ENCODE measurements around the gene IGFBP7.

GRCh38 chr4:57136281-57136680, 26.1 kb upstream of the IGFBP7 start:
- TF ChIP-seq POLR2AphosphoS5 (IDR thresholded peaks at IDR 0.05; ENCODE audit: borderline replicate concordance, low read depth, low read length) (no peak), EZH2 (IDR thresholded peaks at IDR 0.05) (no peak), FOXP2 (optimal IDR thresholded peaks at IDR 0.05; ENCODE audit: control extremely low read depth, extremely low read length, insufficient read depth) (no peak)
